NT2/D1 (cell line): ENCODE measurements around the gene PLD1.
"Not testable (repeated sequence)": the region's sequence is repeated elsewhere in the genome, so short reads cannot be mapped to it uniquely, and the experiment has no call there.

Experiments used
- DNase-seq: peaks from one replicate; pipeline ENCODE4 v3.0.0-alpha.2; 2011; ENCODE audit warnings: low read depth, low spot score
- H3K27me3 ChIP-seq: 2 replicates; pipeline ENCODE4 v1.6.0; 2011; ENCODE audit warnings: mild to moderate bottlenecking; ENCODE audit not compliant: insufficient read length, insufficient read depth
- H3K36me3 ChIP-seq: 2 replicates; pipeline ENCODE4 v1.6.1; 2011; ENCODE audit warnings: mild to moderate bottlenecking, low read length, mixed read lengths; ENCODE audit not compliant: insufficient read depth, insufficient read length
- H3K4me1 ChIP-seq: 2 replicates; pipeline ENCODE4 v1.5.1; 2011; ENCODE audit not compliant: insufficient read depth, insufficient read length
- H3K4me3 ChIP-seq: 2 replicates; pipeline ENCODE4 v1.5.1; 2011; ENCODE audit warnings: low read depth; ENCODE audit not compliant: insufficient read length
- H3K9ac ChIP-seq: 2 replicates; pipeline ENCODE4 v1.6.0; 2011; ENCODE audit warnings: low read depth; ENCODE audit not compliant: insufficient read length
- H3K9me3 ChIP-seq: 2 replicates; pipeline ENCODE4 v1.5.1; 2011; ENCODE audit warnings: mild to moderate bottlenecking, low read length; ENCODE audit not compliant: insufficient read depth
- SUZ12 ChIP-seq: IDR thresholded peaks from 2 replicates; pipeline ENCODE4 v1.6.1; 2011; ENCODE audit not compliant: insufficient read length, insufficient read depth; ENCODE audit errors: extremely low read depth
- YY1 ChIP-seq: IDR thresholded peaks from 2 replicates; pipeline ENCODE4 v1.6.1; 2011; ENCODE audit not compliant: insufficient read length, insufficient read depth
- ZNF274 ChIP-seq: IDR thresholded peaks from 2 replicates; pipeline ENCODE4 v1.6.1; 2011; ENCODE audit warnings: mild to moderate bottlenecking, low read depth, low read length

PLD1 gene

GRCh38 chr3:171703144-171703543 lies 107.1 kb downstream of the PLD1 start:
- Histone ChIP-seq H3K27me3 (no peaks in the 10 kb centered on the region), H3K4me3 (no peak overlapping the region), H3K9ac (no peak overlapping the region), H3K4me1 (peaks cover 5% of the 10 kb centered on the region), H3K9me3 (peaks cover 11% of the 10 kb centered on the region), H3K36me3 (no peaks in the 10 kb centered on the region)
- no peak for TF ChIP-seq SUZ12
- TF ChIP-seq ZNF274: no peak
- no peak for DNase-seq

GRCh38 chr3:171700653-171701052 lies 109.6 kb downstream of the PLD1 start:
- Histone ChIP-seq H3K4me1 (peaks cover 5% of the 10 kb centered on the region), H3K27me3 (no peaks in the 10 kb centered on the region), H3K9ac (no peak overlapping the region), H3K4me3 (no peak overlapping the region), H3K9me3 (peaks cover 11% of the 10 kb centered on the region), H3K36me3 (no peaks in the 10 kb centered on the region)
- TF ChIP-seq SUZ12: no peak
- no peak for TF ChIP-seq YY1
- TF ChIP-seq ZNF274: no peak
- no peak for DNase-seq

- no peak for DNase-seq
- TF ChIP-seq YY1 (no peak), ZNF274 (no peak), SUZ12 (no peak)
- H3K27me3 ChIP-seq: no peaks in the 10 kb centered on the region
Observed at GRCh38 chr3:171700157-171700556, 110.1 kb downstream of the PLD1 start.

GRCh38 chr3:171699601-171700000 lies 110.7 kb downstream of the PLD1 start:
- Histone ChIP-seq H3K9me3 (peaks cover 11% of the 10 kb centered on the region), H3K9ac (no peak overlapping the region), H3K4me3 (no peak overlapping the region), H3K4me1 (peaks cover under 1% of the 10 kb centered on the region), H3K27me3 (no peaks in the 10 kb centered on the region), H3K36me3 (no peaks in the 10 kb centered on the region)
- DNase-seq: no peak
- TF ChIP-seq YY1 (no peak), ZNF274 (no peak), SUZ12 (no peak)

More at GRCh38 chr3:171700157-171700556, 110.1 kb downstream of the PLD1 start:
- Histone ChIP-seq H3K9me3 (peaks cover 11% of the 10 kb centered on the region), H3K4me1 (peaks cover 5% of the 10 kb centered on the region), H3K4me3 (no peak overlapping the region), H3K9ac (no peak overlapping the region), H3K36me3 (no peaks in the 10 kb centered on the region)

- no peak for DNase-seq
- Histone ChIP-seq H3K36me3 (no peaks in the 10 kb centered on the region), H3K4me1 (no peaks in the 10 kb centered on the region), H3K9ac (no peak overlapping the region), H3K9me3 (no peaks in the 10 kb centered on the region), H3K4me3 (no peak overlapping the region), H3K27me3 (no peaks in the 10 kb centered on the region)
- TF ChIP-seq SUZ12: no peak
- TF ChIP-seq ZNF274: no peak
- TF ChIP-seq YY1: no peak
Observed at GRCh38 chr3:171696805-171697204, 113.5 kb downstream of the PLD1 start.

- Histone ChIP-seq H3K36me3 (no peaks in the 10 kb centered on the region), H3K4me3 (no peak overlapping the region), H3K27me3 (no peaks in the 10 kb centered on the region), H3K9me3 (no peaks in the 10 kb centered on the region), H3K9ac (no peak overlapping the region), H3K4me1 (no peaks in the 10 kb centered on the region)
- DNase-seq: no peak
- no peak for TF ChIP-seq SUZ12
- TF ChIP-seq ZNF274: no peak
- TF ChIP-seq YY1: no peak
Observed at GRCh38 chr3:171695426-171695825, 114.9 kb downstream of the PLD1 start.

GRCh38 chr3:171694888-171695287 lies 115.4 kb downstream of the PLD1 start:
- no peak overlapping the region for H3K4me3 ChIP-seq
- TF ChIP-seq SUZ12 (no peak), ZNF274 (no peak)
- H3K9ac ChIP-seq: no peak overlapping the region
- no peaks in the 10 kb centered on the region for H3K27me3 ChIP-seq
- no peaks in the 10 kb centered on the region for H3K4me1 ChIP-seq
- no peaks in the 10 kb centered on the region for H3K9me3 ChIP-seq
- no peak for DNase-seq
- no peaks in the 10 kb centered on the region for H3K36me3 ChIP-seq

- not testable (repeated sequence) for H3K4me1 ChIP-seq, H3K27me3 ChIP-seq, H3K4me3 ChIP-seq, H3K36me3 ChIP-seq, H3K9me3 ChIP-seq, H3K9ac ChIP-seq, DNase-seq
Observed at GRCh38 chr3:171692551-171692950, 117.7 kb downstream of the PLD1 start.
